Germinal center (tissue), 1 donor: ENCODE results near the gene TUBA8.
"Not testable (repeated sequence)": the region's sequence is repeated elsewhere in the genome, so short reads cannot be mapped to it uniquely, and the experiment has no call there.

Experiments used
- DNase-seq: peaks from one replicate; pipeline ENCODE4 v3.0.0; 2012; ENCODE audit warnings: mixed read lengths, low spot score

The TUBA8 gene

DNA sequence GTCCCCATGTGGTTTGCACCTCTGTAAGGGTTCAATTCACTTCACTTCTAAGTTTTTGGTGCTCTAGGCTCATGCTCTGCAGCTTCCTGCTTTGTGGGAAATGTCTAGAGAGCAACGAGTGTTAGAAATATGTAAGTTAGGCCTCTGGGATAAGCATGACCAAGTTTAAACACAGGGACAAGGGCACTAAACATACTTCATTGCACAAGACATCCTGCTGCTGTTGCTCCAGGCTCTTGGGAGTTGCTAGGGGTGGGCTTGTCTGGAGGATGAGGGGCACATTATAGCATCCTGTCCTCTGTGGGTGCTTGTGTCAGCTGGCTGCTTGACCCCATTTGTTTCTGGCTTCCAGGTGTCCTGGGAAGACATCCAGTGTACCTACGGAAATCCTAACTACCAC lies 62.8 kb downstream of the TUBA8 start:
- DNase-seq = not testable (repeated sequence)
